ENCODE data around the gene TCF19.

- TF ChIP-seq POLR2AphosphoS5 (IDR thresholded peaks at IDR 0.05) (no peak), CTCF (IDR thresholded peaks at IDR 0.05) (no peak)
Measured at GRCh38 chr6:31161216-31162126, 3.1 kb downstream of the TCF19 start.

All from upper lobe of left lung (tissue), 4 donors.